H1 (cell line): ENCODE measurements around the gene RASSF9. TPM values are rescaled to one million over a fixed set of nuclear protein-coding genes. Genes with fewer than 3 reads are reported as not detected.

Experiments used
- CTCF ChIA-PET: fragments of 300-600 bp; sonication (Branson Sonifier 250); formaldehyde crosslinking; loops from one replicate; lab custom pipeline; 2021; ENCODE audit not compliant: partially characterized antibody; lab: Charles Lee
- POLR2A ChIA-PET: fragments of 300-600 bp; sonication (Branson Sonifier 250); formaldehyde crosslinking; loops from one replicate; lab custom pipeline; 2021; ENCODE audit warnings: inconsistent platforms; ENCODE audit not compliant: partially characterized antibody; lab: Charles Lee
- DNase-seq, 2 experiments: peaks; one replicate each; pipeline versions ENCODE4 v3.0.0 to v3.0.0-alpha.2; 2010 to 2022; ENCODE audit warnings: low spot score in 2 of 2, low read depth in 1 of 2, mixed read lengths in 1 of 2
- FAIRE-seq: peaks from 2 replicates; lab custom pipeline; 2011; peaks lifted over from hg19 to GRCh38; lab: Jason Lieb, UNC
- H2AFZ ChIP-seq: 2 replicates; pipeline ENCODE4 v1.8.1; 2012; ENCODE audit warnings: low read length, inconsistent platforms
- H2AK5ac ChIP-seq: 2 replicates; pipeline ENCODE4 v1.6.1; 2013; ENCODE audit warnings: low read depth, low read length
- H2BK120ac ChIP-seq: replicated peaks from 2 replicates; pipeline ENCODE3; 2013; ENCODE audit warnings: low read depth, low read length, inconsistent platforms
- H2BK12ac ChIP-seq: 2 replicates; pipeline ENCODE4 v1.6.1; 2013; ENCODE audit warnings: low read depth, low read length
- H2BK15ac ChIP-seq: 2 replicates; pipeline ENCODE4 v1.6.1; 2013; ENCODE audit warnings: low read length
- H2BK20ac ChIP-seq: 2 replicates; pipeline ENCODE4 v1.6.1; 2013; ENCODE audit warnings: low read length
- H2BK5ac ChIP-seq: 2 replicates; pipeline ENCODE4 v1.6.1; 2013; ENCODE audit warnings: low read depth, low read length
- H3K14ac ChIP-seq: 2 replicates; pipeline ENCODE4 v1.6.1; 2013; ENCODE audit warnings: inconsistent platforms; ENCODE audit not compliant: insufficient read length
- H3K18ac ChIP-seq: 2 replicates; pipeline ENCODE4 v1.6.1; 2013; ENCODE audit warnings: low read length; ENCODE audit errors: extremely low read depth
- H3K23ac ChIP-seq: 2 replicates; pipeline ENCODE4 v1.6.1; 2013; ENCODE audit warnings: inconsistent platforms; ENCODE audit not compliant: insufficient read length
- H3K23me2 ChIP-seq: 2 replicates; pipeline ENCODE4 v1.6.1; 2013; ENCODE audit warnings: low read depth, low read length
- H3K27ac ChIP-seq: 2 replicates; pipeline ENCODE4 v1.6.1; 2011; ENCODE audit warnings: low read depth, low read length, inconsistent platforms
- H3K27me3 ChIP-seq, 4 experiments: replicated peaks in 1 of 4; 1 replicate in 1 of 4; 2 replicates in 3 of 4; pipeline versions ENCODE4 v1.6.1 to v1.8.1; 2011 to 2013; ENCODE audit warnings: low read length in 3 of 4, mild to moderate bottlenecking in 3 of 4, inconsistent platforms in 2 of 4, mixed read lengths in 2 of 4, moderate library complexity in 1 of 4; ENCODE audit not compliant: control insufficient read depth in 3 of 4, insufficient read depth in 3 of 4; ENCODE audit errors: extremely low read depth in 1 of 4
- H3K36me3 ChIP-seq, 4 experiments: 2 replicates each; pipeline versions ENCODE4 v1.6.1 to v1.8.1; 2011 to 2013; ENCODE audit warnings: mild to moderate bottlenecking in 4 of 4, low read length in 3 of 4, moderate library complexity in 2 of 4, control low read depth in 1 of 4, inconsistent platforms in 1 of 4; ENCODE audit not compliant: insufficient read depth in 4 of 4, control insufficient read depth in 2 of 4
- H3K4ac ChIP-seq: replicated peaks from 2 replicates; pipeline ENCODE3; 2013; ENCODE audit warnings: low read length, low read depth, mixed read lengths, inconsistent platforms; ENCODE audit not compliant: insufficient read length
- H3K4me1 ChIP-seq, 4 experiments: replicated peaks in 1 of 4; 1 replicate in 1 of 4; 2 replicates in 3 of 4; pipeline versions ENCODE4 v1.6.1 to v1.8.1; 2011 to 2013; ENCODE audit warnings: low read length in 3 of 4, inconsistent platforms in 2 of 4, mixed read lengths in 1 of 4; ENCODE audit not compliant: insufficient read depth in 4 of 4, control insufficient read depth in 3 of 4
- H3K4me2 ChIP-seq, 2 experiments: 2 replicates each; pipeline versions ENCODE4 v1.6.1 to v1.8.1; 2011 to 2013; ENCODE audit warnings: low read depth in 2 of 2, low read length in 2 of 2, control low read depth in 1 of 2, inconsistent platforms in 1 of 2, mild to moderate bottlenecking in 1 of 2; ENCODE audit not compliant: insufficient read depth in 1 of 2
- H3K4me3 ChIP-seq, 4 experiments: fragments of 200-600, 300-600 bp in 1 of 4; sonication (generic), shearing (Covaris generic), sonication (Bioruptor Twin) in 1 of 4; 2 replicates each; pipeline versions ENCODE4 v1.5.1 to v1.8.1; 2011 to 2016; ENCODE audit warnings: low read length in 4 of 4, low read depth in 3 of 4, control low read depth in 2 of 4, inconsistent platforms in 2 of 4, mild to moderate bottlenecking in 2 of 4, mixed read lengths in 1 of 4, moderate library complexity in 1 of 4; ENCODE audit not compliant: insufficient read depth in 2 of 4; ENCODE audit errors: extremely low read depth in 1 of 4
- H3K56ac ChIP-seq: replicated peaks from 2 replicates; pipeline ENCODE3; 2013; ENCODE audit warnings: low read depth, mild to moderate bottlenecking, mixed read lengths, low read length, inconsistent platforms; ENCODE audit not compliant: insufficient read length
- H3K79me1 ChIP-seq: 2 replicates; pipeline ENCODE4 v1.6.1; 2013; ENCODE audit warnings: low read depth, low read length, control low read depth
- H3K79me2 ChIP-seq, 2 experiments: 2 replicates each; pipeline versions ENCODE4 v1.6.1 to v1.8.1; 2012 to 2013; ENCODE audit warnings: low read length in 2 of 2, mild to moderate bottlenecking in 2 of 2, inconsistent platforms in 1 of 2; ENCODE audit not compliant: insufficient read depth in 2 of 2, control insufficient read depth in 1 of 2
- H3K9ac ChIP-seq, 4 experiments: replicated peaks in 1 of 4; 1 replicate in 1 of 4; 2 replicates in 3 of 4; pipeline versions ENCODE4 v1.6.1 to v1.8.1; 2011 to 2013; ENCODE audit warnings: low read depth in 3 of 4, low read length in 3 of 4, control low read depth in 2 of 4, mild to moderate bottlenecking in 2 of 4, moderate library complexity in 2 of 4, inconsistent platforms in 1 of 4; ENCODE audit errors: extremely low read depth in 1 of 4
- H3K9me3 ChIP-seq, 2 experiments: 2 replicates each; pipeline versions ENCODE4 v1.6.1 to v1.8.1; 2012 to 2013; ENCODE audit warnings: mild to moderate bottlenecking in 2 of 2, moderate library complexity in 2 of 2, control low read depth in 1 of 2, inconsistent platforms in 1 of 2, low read depth in 1 of 2, low read length in 1 of 2, mixed read lengths in 1 of 2; ENCODE audit not compliant: insufficient read depth in 2 of 2
- H4K20me1 ChIP-seq, 2 experiments: replicated peaks in 1 of 2; 2 replicates each; pipeline versions ENCODE3 to v1.8.1; 2011 to 2013; ENCODE audit warnings: inconsistent platforms in 2 of 2, low read length in 2 of 2, mild to moderate bottlenecking in 1 of 2; ENCODE audit not compliant: insufficient read depth in 2 of 2, control insufficient read depth in 1 of 2
- H4K5ac ChIP-seq: 2 replicates; pipeline ENCODE4 v1.6.1; 2013; ENCODE audit warnings: low read length, low read depth, mixed read lengths, inconsistent platforms; ENCODE audit not compliant: insufficient read length
- H4K8ac ChIP-seq: 2 replicates; pipeline ENCODE4 v1.8.0; 2013; ENCODE audit warnings: mild to moderate bottlenecking, moderate library complexity, low read length, inconsistent platforms; ENCODE audit not compliant: insufficient read depth; ENCODE audit errors: extremely low read depth
- H4K91ac ChIP-seq: replicated peaks from 2 replicates; pipeline ENCODE3; 2013; ENCODE audit warnings: low read length, mixed read lengths, inconsistent platforms; ENCODE audit not compliant: insufficient read length
- BACH1 ChIP-seq: IDR thresholded peaks from 2 replicates; pipeline ENCODE4 v1.6.1; 2012; ENCODE audit warnings: low read length, improper control_type of control experiment
- CHD1 ChIP-seq: IDR thresholded peaks from 2 replicates; pipeline ENCODE4 v1.6.1; 2012; ENCODE audit warnings: low read depth, low read length, improper control_type of control experiment
- CHD2 ChIP-seq: IDR thresholded peaks from 2 replicates; pipeline ENCODE4 v1.6.1; 2012; ENCODE audit warnings: low read length, improper control_type of control experiment
- CREB1 ChIP-seq: IDR thresholded peaks from 2 replicates; pipeline ENCODE4 v1.6.1; 2012; ENCODE audit warnings: inconsistent platforms
- CTBP2 ChIP-seq: IDR thresholded peaks from 2 replicates; pipeline ENCODE4 v1.7.0; 2011; ENCODE audit warnings: borderline replicate concordance, mild to moderate bottlenecking, moderate library complexity, mixed read lengths, low read length; ENCODE audit not compliant: insufficient read depth, insufficient read length
- E2F6 ChIP-seq: IDR thresholded peaks from 2 replicates; pipeline ENCODE4 v1.6.1; 2012; ENCODE audit warnings: inconsistent platforms
- EP300 ChIP-seq, 2 experiments: IDR thresholded peaks; 1 replicate in 1 of 2; 2 replicates in 1 of 2; pipeline ENCODE4 v1.6.1; 2011 to 2012; ENCODE audit warnings: low read depth in 2 of 2, low read length in 2 of 2, mild to moderate bottlenecking in 2 of 2, borderline replicate concordance in 1 of 2, inconsistent platforms in 1 of 2, moderate library complexity in 1 of 2
- GTF2F1 ChIP-seq: IDR thresholded peaks from 2 replicates; pipeline ENCODE4 v1.6.1; 2012; ENCODE audit warnings: low read depth, low read length, improper control_type of control experiment, borderline replicate concordance
- HDAC6 ChIP-seq: IDR thresholded peaks from one replicate; pipeline ENCODE4 v1.7.1; 2012; ENCODE audit warnings: low read depth, mild to moderate bottlenecking, inconsistent platforms, low read length, moderate library complexity
- MAX ChIP-seq: IDR thresholded peaks from 2 replicates; pipeline ENCODE4 v1.6.1; 2012; ENCODE audit warnings: inconsistent platforms
- NANOG ChIP-seq: IDR thresholded peaks from 2 replicates; pipeline ENCODE4 v1.6.1; 2011; ENCODE audit warnings: low read length, low read depth, mild to moderate bottlenecking, inconsistent platforms; ENCODE audit not compliant: insufficient read depth, poor library complexity, severe bottlenecking
- POLR2AphosphoS5 ChIP-seq: IDR thresholded peaks from 2 replicates; pipeline ENCODE4 v1.6.1; 2011; ENCODE audit warnings: low read depth, low read length
- TAF1 ChIP-seq: IDR thresholded peaks from 2 replicates; pipeline ENCODE4 v1.6.1; 2011; ENCODE audit warnings: mild to moderate bottlenecking, low read depth, low read length
- WGBS, 2 experiments: shearing (Covaris generic) in 1 of 2; methylation state at CpG; one replicate each; pipeline versions ENCODE4 v1.1.6 to v1.1.7; 2013 to 2015; ENCODE audit warnings: low lambda C conversion rate in 2 of 2, mixed read lengths in 2 of 2, inconsistent platforms in 1 of 2, low coverage in 1 of 2, missing lambda C conversion rate in 1 of 2; ENCODE audit not compliant: insufficient replicate concordance in 2 of 2, insufficient coverage in 1 of 2, insufficient read length in 1 of 2; ENCODE audit errors: extremely low coverage in 1 of 2, missing lambda C conversion rate in 1 of 2; 5-methylcytosine and 5-hydroxymethylcytosine counted together
- polyA plus RNA-seq, 7 experiments: library from polyadenylated mRNA; depleted of rRNA in 3 of 7; stranded (reverse) in 5 of 7; unstranded in 2 of 7; fragments of >200 nt in 5 of 7; fragments of 200-250 nt in 2 of 7; gene quantifications; 1 replicate in 5 of 7; 2 replicates in 1 of 7; 4 replicates in 1 of 7; pipeline versions ENCODE4 v1.2.1 to v1.2.3, GENCODE V29; 2011 to 2013; ENCODE audit warnings: missing spikeins in 2 of 7, mixed read lengths in 2 of 7
- total RNA-seq: library from RNA; stranded (reverse); fragmentation: NEBNext Ultra II Directional; extraction: Animal tissue kit (Norgen Biotek cat#: 25700); gene quantifications from 2 replicates; pipeline ENCODE4 v1.2.1, GENCODE V29; 2021

Gene RASSF9
- total and polyA plus RNA-seq, 2 of the 8 experiments (the other 6 are each of a cell fraction or from before 2014, with no cell fraction given), result 0.06 to 0.39 TPM

- Histone ChIP-seq H4K20me1 (no peaks in the 10 kb centered on the region), H2BK12ac (no peak overlapping the region), H4K5ac (no peak overlapping the region), H4K91ac (no peak overlapping the region), H3K14ac (no peak overlapping the region), H3K9ac (no peak overlapping the region), H3K79me1 (no peaks in the 10 kb centered on the region), H3K56ac (no peak overlapping the region), H3K18ac (no peak overlapping the region), H3K4me3 (no peak overlapping the region), H3K27me3 (no peaks in the 10 kb centered on the region), H3K4me2 (no peak overlapping the region), H2BK120ac (no peak overlapping the region), H3K9me3 (no peaks in the 10 kb centered on the region), H2BK15ac (no peak overlapping the region), H3K23me2 (no peaks in the 10 kb centered on the region), H3K27ac (no peak overlapping the region), H3K4ac (no peak overlapping the region), H2BK5ac (no peak overlapping the region), H4K8ac (no peak overlapping the region), H2AFZ (no peak overlapping the region), H2AK5ac (no peak overlapping the region), H3K23ac (no peak overlapping the region), H3K36me3 (no peaks in the 10 kb centered on the region), H3K4me1 (peaks cover 0 to 2% (median under 1%) of the 10 kb centered on the region in 4 experiments; a peak in 3 of 7 replicates), H3K79me2 (no peaks in the 10 kb centered on the region), H2BK20ac (no peak overlapping the region)
- FAIRE-seq, result no peak
- WGBS, 2 experiments, result 96% methylated on average over 2 of the region's 2 CpGs; no CpG with 5 or more reads in 1 of the 2 experiments
- ChIA-PET CTCF (interaction anchor here (1.8 kb wide), 1 partner anchor 35 kb away, joined by 4 read pairs; no protein-coding TSS in a partner anchor), POLR2A (no interaction called here)
- no peak for DNase-seq
- TF ChIP-seq CREB1, result no peak
- no peak for TF ChIP-seq POLR2AphosphoS5
- TF ChIP-seq MAX, result no peak
- no peak for TF ChIP-seq HDAC6
- TF ChIP-seq CTBP2, result no peak
- TF ChIP-seq BACH1, result no peak
- TF ChIP-seq TAF1, result no peak
- TF ChIP-seq NANOG, result no peak
- TF ChIP-seq E2F6, result no peak
- no peak for TF ChIP-seq CHD2
- TF ChIP-seq EP300 (IDR thresholded peaks at IDR 0.05; ENCODE audit: borderline replicate concordance in 1 of 2, low read depth in 2 of 2, low read length in 2 of 2), result no peak
- TF ChIP-seq GTF2F1, result no peak
- no peak for TF ChIP-seq CHD1
Measured at GRCh38 chr12:85831327-85831990, 4.8 kb downstream of the RASSF9 start.
